Omental fat pad (tissue), 4 donors: ENCODE measurements around the gene CLEC4G. TPM values are rescaled to one million over a fixed set of nuclear protein-coding genes. Genes with fewer than 3 reads are reported as not detected.

Source experiments
- ATAC-seq: fragments of 150-250 bp; one replicate; pipeline ENCODE4 v1.9.1; 2016; ENCODE audit warnings: mild to moderate bottlenecking, moderate library complexity; ENCODE audit not compliant: low FRiP score
- DNase-seq: peaks from one replicate; pipeline ENCODE4 v3.0.0-alpha.2; 2019; ENCODE audit warnings: low spot score
- CTCF ChIP-seq, 3 donors: fragments of 450-650 bp; IDR thresholded peaks; one replicate each; pipeline ENCODE4 v1.5.1; 2016 to 2017; ENCODE audit warnings: antibody characterized with exemption in 3 of 3, mild to moderate bottlenecking in 3 of 3, moderate library complexity in 2 of 3
- total RNA-seq, 4 donors: library from RNA; depleted of rRNA; stranded (reverse); fragments of >200 nt; gene quantifications; one replicate each; pipeline ENCODE4 v1.1.0, GENCODE V29; 2016

Gene CLEC4G
- total RNA-seq, 4 donors from 2014 or later = 2.3 to 9.3 (median 6.0) TPM

DNA sequence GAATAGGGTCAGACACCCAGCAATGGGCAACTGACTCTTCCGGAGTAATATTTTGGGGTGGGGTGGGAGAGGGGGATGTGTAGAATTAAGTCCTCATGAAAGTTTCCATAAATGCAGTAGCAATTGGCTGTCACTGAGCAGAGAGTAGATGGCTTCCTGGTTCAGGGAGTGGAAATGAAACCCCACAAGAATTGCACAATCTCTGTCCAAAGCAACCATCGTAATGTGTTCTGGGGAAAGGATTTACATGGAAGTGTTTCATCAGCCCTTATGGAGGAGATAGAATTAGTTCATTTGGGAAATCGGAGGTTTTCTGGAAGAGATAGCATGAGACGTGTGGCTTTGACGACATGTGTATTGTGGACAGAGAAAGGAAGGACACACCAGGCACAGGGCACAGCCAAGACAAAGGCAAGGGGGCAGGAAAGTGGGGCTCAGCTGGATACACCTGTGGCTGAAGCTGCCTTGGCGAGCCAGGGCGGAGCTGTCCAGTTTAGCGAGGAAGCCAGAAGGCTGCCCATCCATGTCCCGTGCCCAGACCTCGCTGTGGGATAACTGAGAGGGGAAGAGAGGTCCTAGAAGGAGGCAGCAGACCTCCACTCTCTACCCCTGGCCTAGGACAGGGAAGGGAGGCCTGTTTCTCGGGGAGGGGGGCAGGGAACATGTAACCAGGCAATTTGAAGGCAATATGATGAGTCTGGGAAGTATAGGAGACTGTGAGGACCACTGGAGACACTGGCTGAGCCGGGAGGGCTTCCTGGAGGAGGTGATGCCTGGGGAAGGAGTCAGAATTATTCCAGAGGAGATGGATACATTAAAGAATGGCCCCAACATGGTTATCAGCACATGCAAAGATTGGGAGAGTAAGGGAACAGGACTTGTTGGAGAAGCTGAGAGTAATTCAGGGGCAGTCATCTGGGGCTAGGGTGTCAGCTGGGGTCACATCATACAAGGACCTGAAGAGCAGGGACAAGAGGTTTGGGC lies 2.6 kb upstream of the CLEC4G start:
- no peak for TF ChIP-seq CTCF (IDR thresholded peaks at IDR 0.05)
- ATAC-seq (no peak), DNase-seq (no peak)

DNA sequence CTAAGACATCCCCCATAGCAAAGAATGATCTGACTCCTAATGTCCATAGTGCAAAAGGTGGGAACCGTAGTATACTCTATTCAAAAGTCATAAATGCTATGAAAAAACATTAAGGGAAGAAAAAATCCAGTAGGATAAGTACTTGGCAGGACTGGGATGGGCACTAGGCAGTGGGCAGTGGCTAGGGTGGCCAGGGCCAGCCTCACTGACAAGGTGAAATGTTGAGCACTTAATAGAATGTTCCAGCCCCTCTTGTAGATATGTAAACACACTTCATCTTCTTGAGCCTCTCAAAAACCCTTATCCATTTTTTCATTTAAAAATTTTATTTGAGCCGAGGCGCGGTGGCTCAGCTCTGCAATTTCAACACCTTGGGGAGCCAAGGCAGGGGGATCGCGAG lies 1.5 kb upstream of the CLEC4G start:
- no peak for TF ChIP-seq CTCF (IDR thresholded peaks at IDR 0.05)
- no peak for ATAC-seq
- DNase-seq = no peak

DNA sequence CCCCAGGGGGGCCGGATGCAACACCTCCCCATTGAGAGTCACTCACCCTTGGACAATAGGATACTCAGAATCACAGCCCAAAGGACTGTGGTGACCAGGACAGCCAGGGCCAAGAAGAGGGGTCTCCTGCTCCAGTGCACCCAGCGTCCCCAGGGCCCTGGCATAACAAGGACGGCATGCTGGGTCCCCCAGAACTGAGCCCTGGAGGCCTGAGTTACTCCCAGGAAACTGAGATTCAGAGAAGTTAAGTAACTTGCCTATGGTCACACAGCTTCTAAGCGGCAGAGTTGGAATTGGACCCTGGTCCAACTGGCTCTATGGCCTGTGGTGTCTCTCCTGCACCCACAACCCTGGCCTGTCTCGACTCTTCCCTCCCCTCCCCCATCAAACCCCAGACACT lies 295 bp downstream of the CLEC4G start:
- ATAC-seq = no peak
- no peak for TF ChIP-seq CTCF (IDR thresholded peaks at IDR 0.05)
- DNase-seq = no peak

DNA sequence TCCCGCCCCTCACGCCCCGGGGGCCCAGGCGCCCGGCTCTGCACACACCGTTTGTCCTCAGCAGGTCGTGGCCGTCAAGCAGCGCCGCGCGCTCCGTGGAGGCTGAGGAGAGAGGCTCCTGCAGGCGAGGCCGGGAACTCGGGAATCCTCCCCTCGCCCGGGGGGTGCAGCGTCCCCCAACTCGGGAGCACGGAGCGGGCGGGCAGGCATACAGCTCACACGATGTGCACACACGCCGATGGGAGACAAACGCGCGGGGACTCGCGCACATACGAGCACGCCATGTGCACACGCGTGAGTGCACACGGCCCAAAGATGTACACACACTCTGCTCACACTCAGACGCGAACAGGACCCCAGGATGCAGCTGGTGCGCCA lies 703 bp downstream of the CLEC4G start:
- ATAC-seq (no peak), DNase-seq (no peak)
- no peak for TF ChIP-seq CTCF (IDR thresholded peaks at IDR 0.05)

DNA sequence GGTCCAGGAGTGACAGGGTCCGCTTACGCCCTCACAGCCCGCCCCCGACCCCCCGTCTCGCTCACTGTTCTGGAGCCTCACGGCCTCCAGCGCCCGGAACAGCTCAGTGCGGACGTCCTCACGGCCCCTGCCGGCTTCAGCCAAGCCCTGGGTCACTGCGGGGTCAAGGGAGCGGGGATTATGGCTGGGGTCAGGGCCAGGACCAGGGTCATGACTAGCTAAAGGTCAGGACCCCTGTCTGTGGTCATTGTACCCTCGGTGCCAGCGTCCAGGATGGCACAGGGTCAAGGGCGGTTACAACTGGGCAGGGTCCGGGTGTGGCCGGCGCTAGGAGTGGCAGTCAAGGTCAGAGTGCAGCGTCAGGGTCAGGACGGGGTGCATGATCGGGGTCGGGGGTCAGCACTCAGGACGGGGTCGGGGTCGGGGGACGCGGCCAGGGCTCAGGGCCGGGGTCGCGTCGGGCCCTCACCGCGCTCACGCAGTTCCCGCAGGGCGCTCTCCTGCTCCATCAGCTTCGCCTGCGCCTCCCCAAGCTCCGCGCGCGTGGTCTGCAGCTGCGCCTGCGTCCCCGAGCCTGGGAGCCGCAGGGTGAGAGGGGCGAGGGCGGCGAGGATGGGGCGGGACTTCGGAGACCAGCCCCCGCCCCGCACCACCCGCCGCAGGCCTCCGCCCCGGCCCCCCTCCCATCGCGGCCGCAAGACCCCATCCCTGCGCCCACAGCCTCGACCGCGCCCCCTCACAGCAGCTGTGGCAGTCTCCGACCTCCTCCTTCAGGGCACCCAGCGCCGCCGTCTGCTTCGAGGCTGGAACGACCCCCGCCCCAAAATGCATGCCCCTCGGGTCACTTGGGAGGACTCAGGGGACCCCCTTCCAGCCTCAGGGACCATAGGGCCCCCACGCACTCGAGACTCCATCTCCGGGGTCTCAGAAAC lies 1.4 kb downstream of the CLEC4G start:
- no peak for ATAC-seq
- DNase-seq = no peak
- TF ChIP-seq CTCF (IDR thresholded peaks at IDR 0.05) = no peak

- no peak for DNase-seq
- ATAC-seq = no peak
- no peak for TF ChIP-seq CTCF (IDR thresholded peaks at IDR 0.05)
Observed at GRCh38 chr19:7729831-7730285, 2.1 kb downstream of the CLEC4G start.
